ENCODE measurements around the gene CHCHD5.

GRCh38 chr2:112629224-112629623 is 44.8 kb downstream of the CHCHD5 start:
- TF ChIP-seq POLR2A (IDR thresholded peaks at IDR 0.05) (no peak), CTCF (IDR thresholded peaks at IDR 0.05) (no peak)

All from vagina (tissue), 2 donors.